Measurements from ENCODE around the gene STX17.

STX17 gene

DNA sequence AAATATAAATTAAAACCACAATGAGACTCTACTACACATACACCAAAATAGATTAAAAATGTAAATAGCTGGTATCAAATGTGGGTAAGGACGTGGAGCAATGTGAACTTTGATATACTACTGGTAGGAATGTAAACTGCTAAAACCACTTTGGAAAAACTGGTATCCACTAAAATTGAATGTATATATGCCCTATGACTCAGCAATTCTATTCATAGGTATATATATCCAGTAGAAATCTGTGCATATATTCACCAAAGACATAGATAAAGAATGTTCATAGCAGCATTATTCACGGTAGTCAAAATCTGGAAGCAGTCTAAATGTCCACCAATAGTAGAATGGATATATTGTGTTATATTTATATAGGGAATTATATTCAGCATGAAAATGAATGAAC, 107.1 kb downstream of the STX17 start:
- CTCF ChIA-PET, result interaction anchor here (1.0 to 1.3 kb wide), 2 partner anchors 203 to 849 kb away, joined by 3 to 4 read pairs; no protein-coding TSS in a partner anchor
- TF ChIP-seq ZNF350 (tag by site-specific recombination; IDR thresholded peaks at IDR 0.05), result no peak
- TF ChIP-seq ZNF747 (tag by site-specific recombination; IDR thresholded peaks at IDR 0.05), result no peak
- TF ChIP-seq ZNF19 (tag by site-specific recombination; IDR thresholded peaks at IDR 0.05; ENCODE audit: low read depth), result no peak
- no peak for TF ChIP-seq KLF1 (tag by site-specific recombination; IDR thresholded peaks at IDR 0.05)
- no peak for TF ChIP-seq GLIS1 (tag by site-specific recombination; IDR thresholded peaks at IDR 0.05)
- TF ChIP-seq ZNF146 (tag by site-specific recombination; IDR thresholded peaks at IDR 0.05), result no peak
- TF ChIP-seq ZNF837 (tag by site-specific recombination; IDR thresholded peaks at IDR 0.05), result no peak
- no peak for TF ChIP-seq OSR2 (tag by site-specific recombination; IDR thresholded peaks at IDR 0.05)
- no peak for TF ChIP-seq ZNF768 (tag by site-specific recombination; IDR thresholded peaks at IDR 0.05)
- POLR2A ChIA-PET, result no interaction called here
- no peaks in the 10 kb centered on the region for H3K4me1 ChIP-seq (ENCODE audit: control insufficient read depth, insufficient read depth, low read length)
- H3K9me3 ChIP-seq (ENCODE audit: control insufficient read depth, insufficient read depth, low read depth, low read length), result no peaks in the 10 kb centered on the region
- H3K27ac ChIP-seq (ENCODE audit: extremely low read depth, low read depth, low read length), result no peak overlapping the region
- H3K36me3 ChIP-seq (ENCODE audit: control insufficient read depth in 2 of 2, insufficient read depth in 1 of 2, low read length in 2 of 2), result peaks cover 0 to 17% of the 10 kb centered on the region in 2 experiments; a peak in 1 of 3 replicates
- no peak overlapping the region for H3K4me3 ChIP-seq (ENCODE audit: low read depth, low read length)

DNA sequence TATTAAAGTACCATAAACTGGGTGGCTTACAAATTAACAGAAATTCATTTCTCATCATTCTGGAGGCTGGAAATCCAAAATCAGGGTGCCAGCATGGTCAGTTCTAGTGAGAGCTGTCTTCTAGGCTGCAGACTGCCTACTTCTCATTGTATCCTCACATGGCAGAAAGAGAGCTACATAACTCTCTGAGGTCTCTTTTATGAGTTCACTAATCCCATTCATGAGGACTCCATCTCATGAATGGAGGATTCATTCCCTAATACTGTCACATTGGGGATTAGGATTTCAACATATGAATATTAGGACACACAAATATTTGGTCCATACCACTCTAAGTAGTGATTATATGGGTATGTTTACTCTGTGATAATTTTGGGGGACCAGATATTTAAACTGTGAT, 108.4 kb downstream of the STX17 start:
- ChIA-PET CTCF (no interaction called here), POLR2A (no interaction called here)
- Histone ChIP-seq H3K4me3 (ENCODE audit: low read depth, low read length) (no peak overlapping the region), H3K27ac (ENCODE audit: extremely low read depth, low read depth, low read length) (no peak overlapping the region), H3K4me1 (ENCODE audit: control insufficient read depth, insufficient read depth, low read length) (no peaks in the 10 kb centered on the region), H3K9me3 (ENCODE audit: control insufficient read depth, insufficient read depth, low read depth, low read length) (no peaks in the 10 kb centered on the region), H3K36me3 (ENCODE audit: control insufficient read depth in 2 of 2, insufficient read depth in 1 of 2, low read length in 2 of 2) (peaks cover 0 to 21% of the 10 kb centered on the region in 2 experiments; a peak in 1 of 3 replicates)
- TF ChIP-seq ZNF670 (tag by site-specific recombination; IDR thresholded peaks at IDR 0.05; ENCODE audit: low read depth) (no peak), ZBTB1 (tag by site-specific recombination; IDR thresholded peaks at IDR 0.05) (no peak)
- TF ChIP-seq, protein P1, sequence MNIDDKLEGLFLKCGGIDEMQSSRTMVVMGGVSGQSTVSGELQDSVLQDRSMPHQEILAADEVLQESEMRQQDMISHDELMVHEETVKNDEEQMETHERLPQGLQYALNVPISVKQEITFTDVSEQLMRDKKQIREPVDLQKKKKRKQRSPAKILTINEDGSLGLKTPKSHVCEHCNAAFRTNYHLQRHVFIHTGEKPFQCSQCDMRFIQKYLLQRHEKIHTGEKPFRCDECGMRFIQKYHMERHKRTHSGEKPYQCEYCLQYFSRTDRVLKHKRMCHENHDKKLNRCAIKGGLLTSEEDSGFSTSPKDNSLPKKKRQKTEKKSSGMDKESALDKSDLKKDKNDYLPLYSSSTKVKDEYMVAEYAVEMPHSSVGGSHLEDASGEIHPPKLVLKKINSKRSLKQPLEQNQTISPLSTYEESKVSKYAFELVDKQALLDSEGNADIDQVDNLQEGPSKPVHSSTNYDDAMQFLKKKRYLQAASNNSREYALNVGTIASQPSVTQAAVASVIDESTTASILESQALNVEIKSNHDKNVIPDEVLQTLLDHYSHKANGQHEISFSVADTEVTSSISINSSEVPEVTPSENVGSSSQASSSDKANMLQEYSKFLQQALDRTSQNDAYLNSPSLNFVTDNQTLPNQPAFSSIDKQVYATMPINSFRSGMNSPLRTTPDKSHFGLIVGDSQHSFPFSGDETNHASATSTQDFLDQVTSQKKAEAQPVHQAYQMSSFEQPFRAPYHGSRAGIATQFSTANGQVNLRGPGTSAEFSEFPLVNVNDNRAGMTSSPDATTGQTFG (tag by site-specific recombination; IDR thresholded peaks at IDR 0.05; ENCODE audit: borderline replicate concordance), result no peak

DNA sequence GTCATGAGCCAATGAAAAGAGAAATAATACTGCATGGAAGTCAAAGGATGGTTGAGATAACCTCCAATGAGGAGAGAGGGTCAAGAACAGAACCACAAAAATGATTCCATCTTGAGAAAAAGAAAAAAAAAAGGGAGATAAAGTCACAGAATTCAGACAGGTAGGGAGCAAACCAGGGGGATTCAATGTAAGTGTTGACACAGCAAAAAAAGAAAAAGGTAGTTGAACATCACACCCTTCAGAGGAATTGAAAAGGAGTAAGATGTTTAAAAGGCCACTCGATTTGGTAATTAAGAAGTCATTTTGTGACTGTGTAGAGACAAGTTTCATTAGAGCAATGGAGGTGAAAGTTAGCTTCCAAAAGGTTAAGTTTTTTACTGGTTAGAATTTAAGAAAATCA, 113.1 kb downstream of the STX17 start:
- peaks cover 0 to 26% of the 10 kb centered on the region in 2 experiments; a peak in 1 of 3 replicates for H3K36me3 ChIP-seq (ENCODE audit: control insufficient read depth in 2 of 2, insufficient read depth in 1 of 2, low read length in 2 of 2)
- ChIA-PET CTCF (no interaction called here), POLR2A (no interaction called here)
- H3K4me3 ChIP-seq (ENCODE audit: low read depth, low read length), result no peak overlapping the region
- no peak overlapping the region for H3K27ac ChIP-seq (ENCODE audit: extremely low read depth, low read depth, low read length)
- H3K4me1 ChIP-seq (ENCODE audit: control insufficient read depth, insufficient read depth, low read length), result no peaks in the 10 kb centered on the region
- H3K9me3 ChIP-seq (ENCODE audit: control insufficient read depth, insufficient read depth, low read depth, low read length), result no peaks in the 10 kb centered on the region
- TF ChIP-seq HOXD13 (CRISPR knock-in tag; IDR thresholded peaks at IDR 0.05; ENCODE audit: borderline replicate concordance), result no peak
- TF ChIP-seq, protein P2, sequence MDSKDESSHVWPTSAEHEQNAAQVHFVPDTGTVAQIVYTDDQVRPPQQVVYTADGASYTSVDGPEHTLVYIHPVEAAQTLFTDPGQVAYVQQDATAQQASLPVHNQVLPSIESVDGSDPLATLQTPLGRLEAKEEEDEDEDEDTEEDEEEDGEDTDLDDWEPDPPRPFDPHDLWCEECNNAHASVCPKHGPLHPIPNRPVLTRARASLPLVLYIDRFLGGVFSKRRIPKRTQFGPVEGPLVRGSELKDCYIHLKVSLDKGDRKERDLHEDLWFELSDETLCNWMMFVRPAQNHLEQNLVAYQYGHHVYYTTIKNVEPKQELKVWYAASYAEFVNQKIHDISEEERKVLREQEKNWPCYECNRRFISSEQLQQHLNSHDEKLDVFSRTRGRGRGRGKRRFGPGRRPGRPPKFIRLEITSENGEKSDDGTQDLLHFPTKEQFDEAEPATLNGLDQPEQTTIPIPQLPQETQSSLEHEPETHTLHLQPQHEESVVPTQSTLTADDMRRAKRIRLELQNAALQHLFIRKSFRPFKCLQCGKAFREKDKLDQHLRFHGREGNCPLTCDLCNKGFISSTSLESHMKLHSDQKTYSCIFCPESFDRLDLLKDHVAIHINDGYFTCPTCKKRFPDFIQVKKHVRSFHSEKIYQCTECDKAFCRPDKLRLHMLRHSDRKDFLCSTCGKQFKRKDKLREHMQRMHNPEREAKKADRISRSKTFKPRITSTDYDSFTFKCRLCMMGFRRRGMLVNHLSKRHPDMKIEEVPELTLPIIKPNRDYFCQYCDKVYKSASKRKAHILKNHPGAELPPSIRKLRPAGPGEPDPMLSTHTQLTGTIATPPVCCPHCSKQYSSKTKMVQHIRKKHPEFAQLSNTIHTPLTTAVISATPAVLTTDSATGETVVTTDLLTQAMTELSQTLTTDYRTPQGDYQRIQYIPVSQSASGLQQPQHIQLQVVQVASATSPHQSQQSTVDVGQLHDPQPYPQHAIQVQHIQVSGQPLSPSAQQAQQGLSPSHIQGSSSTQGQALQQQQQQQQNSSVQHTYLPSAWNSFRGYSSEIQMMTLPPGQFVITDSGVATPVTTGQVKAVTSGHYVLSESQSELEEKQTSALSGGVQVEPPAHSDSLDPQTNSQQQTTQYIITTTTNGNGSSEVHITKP (tag by site-specific recombination; IDR thresholded peaks at IDR 0.05), result no peak
- no peak for TF ChIP-seq ZNF776 (tag by site-specific recombination; IDR thresholded peaks at IDR 0.05; ENCODE audit: borderline replicate concordance)
- TF ChIP-seq ZNF292 (tag by site-specific recombination; IDR thresholded peaks at IDR 0.05; ENCODE audit: borderline replicate concordance, low read depth), result no peak
- no peak for TF ChIP-seq ZNF24 (tag by site-specific recombination; IDR thresholded peaks at IDR 0.05)
- TF ChIP-seq, protein P3, sequence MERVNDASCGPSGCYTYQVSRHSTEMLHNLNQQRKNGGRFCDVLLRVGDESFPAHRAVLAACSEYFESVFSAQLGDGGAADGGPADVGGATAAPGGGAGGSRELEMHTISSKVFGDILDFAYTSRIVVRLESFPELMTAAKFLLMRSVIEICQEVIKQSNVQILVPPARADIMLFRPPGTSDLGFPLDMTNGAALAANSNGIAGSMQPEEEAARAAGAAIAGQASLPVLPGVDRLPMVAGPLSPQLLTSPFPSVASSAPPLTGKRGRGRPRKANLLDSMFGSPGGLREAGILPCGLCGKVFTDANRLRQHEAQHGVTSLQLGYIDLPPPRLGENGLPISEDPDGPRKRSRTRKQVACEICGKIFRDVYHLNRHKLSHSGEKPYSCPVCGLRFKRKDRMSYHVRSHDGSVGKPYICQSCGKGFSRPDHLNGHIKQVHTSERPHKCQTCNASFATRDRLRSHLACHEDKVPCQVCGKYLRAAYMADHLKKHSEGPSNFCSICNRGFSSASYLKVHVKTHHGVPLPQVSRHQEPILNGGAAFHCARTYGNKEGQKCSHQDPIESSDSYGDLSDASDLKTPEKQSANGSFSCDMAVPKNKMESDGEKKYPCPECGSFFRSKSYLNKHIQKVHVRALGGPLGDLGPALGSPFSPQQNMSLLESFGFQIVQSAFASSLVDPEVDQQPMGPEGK (tag by site-specific recombination; IDR thresholded peaks at IDR 0.05), result no peak
- TF ChIP-seq TRIM28 (IDR thresholded peaks at IDR 0.05; ENCODE audit: borderline replicate concordance, low read length), result no peak
- no peak for TF ChIP-seq SETDB1 (IDR thresholded peaks at IDR 0.05; ENCODE audit: insufficient read length, low read length)
- TF ChIP-seq, protein P4, sequence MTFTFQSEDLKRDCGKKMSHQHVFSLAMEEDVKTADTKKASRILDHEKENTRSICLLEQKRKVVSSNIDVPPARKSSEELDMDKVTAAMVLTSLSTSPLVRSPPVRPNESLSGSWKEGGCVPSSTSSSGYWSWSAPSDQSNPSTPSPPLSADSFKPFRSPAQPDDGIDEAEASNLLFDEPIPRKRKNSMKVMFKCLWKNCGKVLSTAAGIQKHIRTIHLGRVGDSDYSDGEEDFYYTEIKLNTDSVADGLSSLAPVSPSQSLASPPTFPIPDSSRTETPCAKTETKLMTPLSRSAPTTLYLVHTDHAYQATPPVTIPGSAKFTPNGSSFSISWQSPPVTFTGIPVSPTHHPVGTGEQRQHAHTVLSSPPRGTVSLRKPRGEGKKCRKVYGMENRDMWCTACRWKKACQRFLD (tag by site-specific recombination; IDR thresholded peaks at IDR 0.05), result no peak
- no peak for TF ChIP-seq ZNF324 (tag by site-specific recombination; IDR thresholded peaks at IDR 0.05)
- TF ChIP-seq ZBTB7A (tag by site-specific recombination; IDR thresholded peaks at IDR 0.05; ENCODE audit: low read depth), result no peak
- TF ChIP-seq ZNF529 (tag by site-specific recombination; IDR thresholded peaks at IDR 0.05; ENCODE audit: insufficient replicate concordance), result no peak
